Suppressor macrophage treated with lipopolysaccharide for 1 hour (primary cell): ENCODE data around the gene IDH2.

Experiments
- DNase-seq, 3 donors: peaks; one replicate each; pipeline ENCODE4 v3.0.0-alpha.2; 2020 to 2022

The IDH2 gene

DNA sequence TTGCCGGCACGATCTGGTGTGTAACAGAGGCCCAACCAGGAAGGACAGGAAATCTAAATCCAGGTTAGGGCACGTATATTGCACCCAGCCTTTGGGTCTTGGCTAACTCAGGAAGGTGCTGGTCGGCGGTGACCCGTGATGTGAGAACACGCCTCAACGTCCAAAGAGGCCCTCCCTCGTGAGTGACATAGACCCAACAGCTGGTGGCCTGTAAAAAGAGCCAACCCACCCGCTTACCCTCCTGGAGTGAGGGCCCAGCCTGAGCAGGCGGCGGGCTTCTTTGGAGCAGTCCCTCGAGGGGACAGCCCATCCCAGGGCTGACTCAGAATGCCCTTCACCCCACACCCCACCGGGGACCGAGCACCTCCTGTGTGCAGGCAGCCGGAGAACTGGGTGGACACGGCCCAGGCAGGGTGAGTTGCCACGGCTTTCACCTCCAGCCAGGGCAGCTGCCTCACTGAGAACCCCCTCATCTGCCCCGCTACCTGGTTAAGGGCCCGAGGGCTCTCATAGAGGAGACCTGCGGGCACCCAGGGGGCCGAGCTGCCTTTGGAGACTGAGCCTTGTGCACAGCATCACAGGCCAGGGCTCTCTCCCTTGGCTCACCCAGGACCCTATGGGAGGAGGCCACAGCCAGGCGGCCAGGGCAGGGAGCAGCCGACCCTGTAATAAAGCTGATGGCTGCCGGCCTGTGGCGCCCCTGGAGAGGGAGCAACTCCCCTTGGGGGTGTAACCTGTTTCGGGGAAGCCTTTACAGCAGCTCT lies 59.3 kb downstream of the IDH2 start:
- DNase-seq, result no peak

DNA sequence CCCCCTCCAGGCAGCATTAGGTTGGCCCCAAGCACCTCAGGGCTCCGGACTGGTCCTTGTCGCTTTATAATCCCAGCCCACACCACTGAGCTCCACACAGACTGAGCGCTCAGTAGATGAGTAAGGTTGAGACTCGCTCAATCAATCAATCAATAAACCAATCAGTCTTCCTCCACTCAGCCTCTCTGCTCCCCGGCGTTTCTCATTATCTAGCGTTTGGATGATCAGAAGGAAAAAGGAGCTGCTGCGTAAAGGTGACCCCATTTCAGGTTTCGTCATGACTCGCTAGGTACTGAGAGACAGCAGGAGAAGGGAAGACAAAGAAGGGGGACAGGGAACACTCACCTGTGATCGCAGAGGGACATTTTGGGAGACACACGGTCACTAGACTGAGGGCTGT lies 59.9 kb downstream of the IDH2 start:
- DNase-seq, result no peak

DNA sequence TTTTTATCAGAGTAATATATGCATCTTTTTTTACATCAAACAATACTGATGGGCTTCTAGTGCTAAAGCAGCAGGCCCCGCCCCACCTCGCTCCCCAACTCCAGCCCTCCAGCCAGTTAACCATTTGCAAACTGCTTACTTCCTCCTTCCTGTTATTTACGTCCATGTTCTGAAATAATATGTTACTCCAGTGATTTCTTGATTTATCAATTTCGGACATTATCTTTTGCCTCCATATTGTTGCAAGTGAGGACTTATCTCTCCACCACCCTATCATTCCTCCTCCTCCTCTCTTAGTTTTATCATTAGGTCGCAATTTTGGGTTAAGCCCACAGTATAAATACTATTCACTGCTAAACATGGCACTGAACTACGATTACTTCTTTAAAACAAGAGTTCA lies 61.6 kb downstream of the IDH2 start:
- no peak for DNase-seq

DNA sequence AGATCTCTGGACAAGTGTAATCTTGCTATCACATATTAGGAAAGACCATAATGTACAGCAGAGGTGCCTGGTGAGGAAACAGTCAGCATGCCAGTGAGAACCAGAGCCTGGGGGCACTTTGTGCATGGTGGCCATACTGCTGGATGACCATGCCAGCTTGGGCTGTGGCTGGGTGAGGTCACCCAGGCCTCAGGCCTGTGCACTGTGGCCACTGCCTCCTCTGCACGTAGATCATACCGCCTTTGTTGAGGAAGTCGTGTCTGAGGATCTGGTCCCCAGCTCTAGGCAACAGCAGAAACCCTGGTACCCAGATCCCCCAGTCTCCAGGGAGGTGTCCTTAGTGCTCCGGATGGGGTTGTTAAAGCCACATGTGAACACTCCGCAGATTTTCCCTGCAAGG lies 62.3 kb downstream of the IDH2 start:
- peak; percentile 60 to 71 (median 61) for DNase-seq

DNA sequence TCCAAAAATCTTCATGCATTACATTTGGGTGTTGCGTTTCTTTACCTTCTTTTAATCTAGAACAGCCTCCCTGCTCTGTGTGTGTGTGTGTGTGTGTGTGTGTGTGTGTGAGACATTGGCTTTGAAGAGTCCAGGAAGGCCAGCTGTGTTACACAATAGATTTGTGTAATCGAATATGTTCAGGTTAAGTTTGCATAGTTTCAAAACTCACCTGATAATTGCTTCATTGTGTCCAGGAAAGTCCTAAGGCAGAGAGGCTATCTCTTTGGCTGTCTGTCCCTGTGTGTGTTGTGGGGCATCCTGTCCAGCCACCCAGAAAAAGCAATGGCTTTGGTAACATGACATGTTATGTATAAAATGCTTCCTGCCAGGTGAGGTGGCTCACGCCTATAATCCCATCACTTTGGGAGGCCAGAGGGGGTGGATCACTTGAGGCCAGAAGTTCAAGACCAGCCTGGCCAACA lies 63.6 kb downstream of the IDH2 start:
- DNase-seq, result no peak

DNA sequence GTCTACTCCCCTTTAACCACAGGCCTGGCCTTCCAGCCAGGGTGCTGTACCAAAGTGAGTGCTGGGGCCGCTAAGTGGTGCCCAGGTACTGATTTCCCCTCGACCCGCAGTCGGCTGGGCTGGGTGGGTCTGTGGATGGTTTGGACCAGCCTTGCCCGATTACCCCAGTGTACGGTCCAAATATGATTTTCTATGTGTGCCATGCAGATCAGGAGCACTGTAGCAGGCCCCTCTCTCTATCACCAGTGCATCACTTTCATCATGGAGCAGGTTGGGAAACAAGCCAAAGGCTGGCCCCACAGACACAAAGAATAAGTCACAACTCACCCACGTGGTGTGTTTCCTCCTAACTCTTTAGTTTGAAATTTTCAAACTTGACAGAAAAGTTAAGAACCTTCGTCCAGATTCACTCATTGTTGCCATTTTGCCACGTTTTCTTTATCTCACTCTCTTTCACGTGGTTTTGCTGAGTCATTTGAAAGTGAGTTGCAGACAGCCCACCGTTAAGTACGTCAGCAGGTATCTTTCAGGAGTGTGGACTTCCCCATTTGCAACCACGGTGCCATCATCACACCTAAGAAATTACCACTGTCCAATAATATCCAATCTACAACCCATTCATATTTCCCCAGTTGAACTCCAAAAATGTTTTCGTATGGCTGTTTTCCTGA lies 64.2 kb downstream of the IDH2 start:
- DNase-seq, result peak in 2 of 3 donors; percentile 59 to 65

DNA sequence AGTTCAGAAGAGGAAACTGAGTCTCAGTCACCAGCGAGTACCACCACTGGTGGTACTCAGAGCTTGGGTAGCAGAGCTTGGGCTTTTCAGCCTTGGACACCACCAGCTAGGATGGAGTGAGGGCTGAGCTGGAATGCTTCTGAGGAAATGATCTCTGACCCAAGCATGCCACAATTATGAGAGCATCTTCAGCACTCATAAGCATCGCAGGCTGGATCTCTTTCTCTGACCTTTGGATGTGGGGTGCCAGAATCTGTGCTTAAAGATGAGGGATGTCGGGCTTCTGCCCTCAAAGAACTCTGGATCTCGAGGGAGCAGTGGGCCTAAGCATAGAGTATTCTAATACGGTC lies 64.8 kb downstream of the IDH2 start:
- no peak for DNase-seq

DNA sequence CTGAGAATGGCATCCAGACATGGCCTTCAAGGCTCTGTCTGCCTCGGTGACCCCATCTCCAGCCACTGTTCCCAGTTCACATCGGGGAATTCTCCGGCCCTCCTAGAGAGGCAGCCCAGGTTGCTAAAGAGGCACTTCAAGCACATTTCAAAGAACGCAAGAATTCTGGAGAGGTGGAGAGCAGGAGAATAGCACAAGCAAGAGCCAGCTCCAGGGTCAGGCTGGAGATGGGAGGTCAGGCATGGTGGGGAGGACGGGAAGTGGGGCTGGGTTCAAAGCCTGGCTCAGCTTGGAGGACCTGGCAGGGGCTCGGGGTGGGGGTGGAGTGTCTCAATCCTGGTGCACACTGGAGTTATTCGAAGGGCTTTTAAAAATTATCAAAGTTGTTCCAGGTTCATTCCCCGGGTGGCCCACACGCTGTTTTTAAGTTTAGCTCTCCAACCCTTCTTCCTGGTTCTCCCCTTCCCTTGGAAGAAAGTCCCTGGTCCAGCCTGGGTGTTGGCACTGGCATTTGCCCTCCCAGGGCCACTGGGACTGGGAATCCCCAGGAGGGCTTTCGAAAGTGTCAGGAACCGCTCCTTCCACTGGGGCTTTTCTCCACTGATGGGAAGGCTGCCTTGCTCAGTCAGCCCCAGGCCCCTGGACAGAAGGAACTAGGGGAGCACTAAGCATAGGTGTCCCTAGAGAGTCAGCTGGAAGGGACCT lies 65.3 kb downstream of the IDH2 start:
- peak; percentile 69 to 85 (median 77) for DNase-seq

DNA sequence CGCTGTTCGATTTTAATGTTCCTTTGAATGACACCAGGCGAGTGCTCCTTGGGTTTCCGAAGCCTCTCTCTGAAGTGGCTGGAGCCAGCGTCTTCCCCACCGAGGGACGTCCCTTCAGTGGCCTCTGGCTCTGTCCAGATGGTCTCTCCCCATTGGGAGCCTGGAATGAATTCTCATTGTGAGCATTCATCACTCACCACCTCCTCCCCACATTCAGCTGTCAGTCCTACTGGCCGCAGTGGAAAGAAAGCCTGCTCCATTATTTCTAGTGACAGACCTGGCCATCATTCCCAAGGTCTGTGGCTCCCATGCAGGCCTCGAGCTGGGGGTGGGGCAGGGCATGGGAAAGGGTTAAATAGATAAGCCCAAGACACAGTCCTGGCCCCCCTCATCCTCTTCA lies 65.9 kb downstream of the IDH2 start:
- no peak for DNase-seq

DNA sequence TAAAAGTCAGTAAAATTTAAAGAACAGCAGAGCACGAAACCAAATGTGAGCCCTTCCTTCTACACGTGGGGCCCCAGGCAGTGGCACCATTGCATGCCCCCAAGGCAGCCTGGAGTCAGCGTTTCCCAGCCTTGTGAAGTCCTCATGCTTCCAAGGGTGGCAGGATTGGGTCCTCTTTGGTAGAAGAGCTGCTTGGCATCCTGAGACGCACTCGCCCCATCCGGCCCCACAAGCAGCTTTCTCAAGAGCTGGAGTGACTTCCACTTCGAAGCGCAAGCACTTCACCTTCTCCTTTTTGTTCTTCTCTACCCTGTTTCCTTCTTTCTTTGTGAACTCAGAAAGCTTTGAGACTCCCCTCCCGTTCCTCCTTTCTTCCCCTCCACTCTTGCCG lies 66.4 kb downstream of the IDH2 start:
- peak; percentile 58 to 68 (median 59) for DNase-seq

DNA sequence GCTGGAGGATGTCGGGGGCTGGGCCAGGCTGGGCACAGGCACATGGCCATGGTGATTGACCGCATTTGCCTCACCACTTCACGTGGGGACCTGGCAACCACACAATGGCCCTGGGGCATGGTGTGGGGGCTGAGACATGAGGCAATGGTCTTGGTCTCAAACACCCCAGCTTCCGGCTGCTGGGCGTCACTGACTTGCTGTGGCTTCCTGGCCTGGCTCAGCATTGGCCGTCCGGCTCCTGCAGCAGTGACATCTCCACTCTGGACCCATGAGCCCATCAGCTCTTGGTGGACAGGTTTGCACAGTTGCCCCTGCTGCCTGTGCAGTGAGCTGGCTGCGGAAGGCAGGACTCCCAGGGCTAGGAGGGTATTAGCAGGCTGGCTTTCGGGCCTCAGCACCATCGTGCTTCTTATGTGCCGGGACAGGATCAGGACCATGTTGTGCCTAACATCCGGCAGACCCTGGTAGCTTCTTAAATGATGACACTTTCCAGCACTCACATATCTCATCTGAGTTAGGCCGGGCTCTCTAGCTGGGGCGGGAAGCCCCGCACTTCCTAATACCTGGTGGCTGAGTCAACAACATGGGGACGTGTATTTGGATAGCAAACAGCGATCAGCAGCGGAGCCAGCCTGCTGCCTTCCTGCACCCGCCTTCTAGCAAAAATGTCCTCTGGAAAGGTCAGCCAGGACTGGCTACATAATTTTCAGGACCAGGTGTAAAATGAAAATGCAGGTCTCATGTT lies 67.0 kb downstream of the IDH2 start:
- DNase-seq, result peak; percentile 85 to 92 (median 92)

DNA sequence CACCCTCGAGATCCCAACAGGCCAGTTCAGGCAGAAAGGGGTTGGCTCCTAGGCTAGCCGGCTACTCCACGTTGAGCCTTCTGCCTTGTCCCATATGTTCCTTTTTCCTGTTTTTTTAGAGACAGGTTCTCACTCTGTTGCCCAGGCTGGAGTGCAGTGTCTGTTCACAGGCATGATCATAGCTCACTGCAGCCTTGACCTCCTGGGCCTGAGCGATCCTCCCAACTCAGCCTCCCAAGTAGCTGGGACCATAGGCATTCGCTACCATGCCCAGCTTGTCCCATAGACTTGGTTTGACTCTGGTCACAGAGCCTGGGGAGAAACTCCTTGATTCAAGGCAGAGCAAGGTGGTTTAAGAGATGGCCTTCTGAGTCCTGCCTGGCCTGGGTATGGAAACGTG lies 68.8 kb downstream of the IDH2 start:
- DNase-seq, result no peak
